ENCODE data around the gene MELK.

Gene MELK

DNA sequence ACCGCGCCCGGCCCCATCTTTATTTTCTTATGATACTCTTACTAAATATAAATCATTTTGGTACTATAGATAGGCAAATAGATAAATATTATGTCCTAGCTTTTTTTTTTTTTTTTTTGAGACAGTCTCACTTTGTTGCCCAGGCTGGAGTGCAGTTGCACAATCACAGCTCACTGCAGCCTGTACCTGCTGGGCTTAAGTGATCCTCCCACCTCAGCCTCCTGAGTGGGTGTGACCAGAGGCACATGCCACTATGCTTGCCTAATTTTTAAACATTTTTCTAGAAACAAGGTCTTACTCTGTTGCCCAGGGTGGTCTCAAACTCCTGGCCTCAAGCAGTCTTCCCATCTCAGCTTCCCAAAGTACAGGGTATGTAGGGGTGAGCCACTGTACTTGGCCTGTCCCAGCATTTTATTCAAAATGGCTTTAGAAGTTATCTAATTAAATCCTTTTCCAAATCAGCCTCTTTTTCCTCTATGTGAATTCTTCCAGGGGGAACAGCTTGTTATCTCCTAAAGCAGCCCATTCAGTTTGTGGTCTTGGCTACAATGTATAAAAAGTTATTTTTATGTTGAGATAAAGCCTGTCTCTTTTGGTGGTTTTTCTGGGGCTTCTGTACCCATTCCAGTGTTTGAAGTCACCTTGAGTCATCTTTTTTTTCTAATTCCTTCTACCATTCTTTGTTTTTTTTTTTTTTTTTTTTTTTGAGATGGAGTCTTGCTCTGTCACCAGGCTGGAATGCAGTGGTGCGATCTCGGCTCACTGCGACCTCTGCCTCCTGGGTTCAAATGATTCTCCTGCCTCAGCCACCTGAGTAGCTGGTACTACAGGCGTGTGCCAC is 12.1 kb downstream of the MELK start:
- Histone ChIP-seq H3K4me2 (ENCODE audit: low read length) (peak overlapping the region; percentile 55), H3K9me3 (replicated peaks; ENCODE audit: low read length) (no peaks in the 10 kb centered on the region), H3K4me1 (ENCODE audit: control insufficient read depth, insufficient read depth, low read length) (peaks cover 7% of the 10 kb centered on the region), H3K4me3 (ENCODE audit: low read length) (no peak overlapping the region), H3K36me3 (ENCODE audit: insufficient read depth, low read length) (peaks cover 13% of the 10 kb centered on the region), H3K9ac (ENCODE audit: low read depth, low read length) (peak overlapping the region; percentile 25), H3K27me3 (ENCODE audit: control insufficient read depth, insufficient read depth, low read length) (no peaks in the 10 kb centered on the region)

DNA sequence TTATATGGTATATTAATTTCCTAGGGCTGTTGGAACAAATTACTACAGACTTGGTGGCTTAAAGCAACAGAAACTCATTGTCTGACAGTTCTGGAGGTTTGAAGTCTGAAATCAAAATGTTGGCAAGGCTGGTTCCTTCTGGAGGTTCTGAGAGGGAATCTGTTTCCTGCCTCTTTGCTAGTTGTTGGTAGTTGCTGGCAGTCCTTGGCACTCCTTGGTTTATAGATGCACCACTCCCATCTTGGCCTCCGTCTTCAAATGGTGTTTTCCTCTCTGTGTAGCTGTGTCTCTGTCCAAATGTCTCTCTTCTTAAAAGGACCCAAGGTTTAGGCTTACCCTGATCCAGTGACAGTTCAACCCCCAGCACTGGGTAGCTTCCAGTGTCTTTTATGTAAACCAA is 17.5 kb downstream of the MELK start:
- H3K9ac ChIP-seq (ENCODE audit: low read depth, low read length) = no peak overlapping the region
- H3K4me1 ChIP-seq (ENCODE audit: control insufficient read depth, insufficient read depth, low read length) = no peaks in the 10 kb centered on the region

DNA sequence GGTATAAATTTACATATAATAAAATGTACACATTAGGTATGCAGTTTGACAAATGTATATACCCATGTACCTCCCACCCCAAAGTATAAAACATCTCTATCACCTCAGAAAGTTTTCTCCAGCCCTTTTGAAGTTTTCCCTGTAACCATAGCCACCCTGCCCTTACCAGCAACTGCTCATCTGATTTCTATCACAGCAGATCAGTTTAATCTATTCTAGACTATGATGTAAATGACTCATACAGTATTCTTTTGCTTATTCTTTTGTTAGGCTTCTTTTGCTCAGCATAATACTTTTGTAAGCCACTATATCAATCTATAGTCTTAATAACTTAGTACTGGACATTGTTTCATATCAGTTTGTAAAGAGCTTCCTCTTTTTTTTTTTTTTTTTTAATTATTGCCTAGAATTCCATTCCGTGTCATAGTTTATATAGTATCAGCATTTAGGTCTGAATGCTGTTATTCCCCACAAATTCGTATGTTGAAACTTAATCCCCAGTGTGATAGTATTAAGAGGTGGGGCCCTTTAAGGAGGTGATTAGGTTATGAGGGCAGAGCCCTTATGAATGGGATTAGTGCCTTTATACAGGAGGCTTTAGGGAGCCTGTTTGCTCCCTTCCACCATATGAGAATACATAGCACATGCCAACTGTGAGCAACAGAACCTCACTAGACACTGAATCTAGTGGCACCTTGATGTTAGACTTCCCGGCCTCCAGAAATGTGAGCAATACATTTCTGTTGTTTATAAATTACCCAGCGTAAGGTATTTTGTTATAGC is 20.3 kb downstream of the MELK start:
- no peak overlapping the region for H3K4me3 ChIP-seq (ENCODE audit: low read length)
- H3K9me3 ChIP-seq (replicated peaks; ENCODE audit: low read length) = no peaks in the 10 kb centered on the region
- H3K9ac ChIP-seq (ENCODE audit: low read depth, low read length) = no peak overlapping the region
- H3K27me3 ChIP-seq (ENCODE audit: control insufficient read depth, insufficient read depth, low read length) = no peaks in the 10 kb centered on the region
- peaks cover 5% of the 10 kb centered on the region for H3K4me1 ChIP-seq (ENCODE audit: control insufficient read depth, insufficient read depth, low read length)
- H3K4me2 ChIP-seq (ENCODE audit: low read length) = no peak overlapping the region
- H3K36me3 ChIP-seq (ENCODE audit: insufficient read depth, low read length) = peaks cover 25% of the 10 kb centered on the region

More for the DNA sequence above, 17.5 kb downstream of the MELK start:
- Histone ChIP-seq H3K36me3 (ENCODE audit: insufficient read depth, low read length) (peaks cover 21% of the 10 kb centered on the region), H3K4me3 (ENCODE audit: low read length) (no peak overlapping the region), H3K9me3 (replicated peaks; ENCODE audit: low read length) (no peaks in the 10 kb centered on the region), H3K4me2 (ENCODE audit: low read length) (no peak overlapping the region), H3K27me3 (ENCODE audit: control insufficient read depth, insufficient read depth, low read length) (no peaks in the 10 kb centered on the region)

DNA sequence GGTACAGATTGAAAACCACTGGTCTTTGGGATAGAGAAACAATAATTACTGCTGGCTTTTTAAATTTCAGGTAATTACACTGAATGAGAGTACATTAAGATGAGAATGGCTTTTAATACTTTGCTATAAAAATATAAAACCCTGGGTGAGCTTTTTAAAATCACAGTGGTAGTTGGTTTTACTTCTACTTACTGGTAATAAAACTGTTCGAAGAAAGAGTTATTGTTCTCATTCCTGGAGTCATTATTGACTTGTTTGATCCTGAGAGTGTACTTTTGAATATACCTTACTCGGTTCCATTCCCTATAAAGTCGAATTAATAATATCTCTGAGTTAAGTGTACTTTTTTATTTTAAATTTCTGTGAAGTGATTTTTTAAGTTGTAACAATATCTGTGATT is 21.5 kb downstream of the MELK start:
- Histone ChIP-seq H3K36me3 (ENCODE audit: insufficient read depth, low read length) (peaks cover 25% of the 10 kb centered on the region), H3K4me1 (ENCODE audit: control insufficient read depth, insufficient read depth, low read length) (peaks cover 15% of the 10 kb centered on the region)

DNA sequence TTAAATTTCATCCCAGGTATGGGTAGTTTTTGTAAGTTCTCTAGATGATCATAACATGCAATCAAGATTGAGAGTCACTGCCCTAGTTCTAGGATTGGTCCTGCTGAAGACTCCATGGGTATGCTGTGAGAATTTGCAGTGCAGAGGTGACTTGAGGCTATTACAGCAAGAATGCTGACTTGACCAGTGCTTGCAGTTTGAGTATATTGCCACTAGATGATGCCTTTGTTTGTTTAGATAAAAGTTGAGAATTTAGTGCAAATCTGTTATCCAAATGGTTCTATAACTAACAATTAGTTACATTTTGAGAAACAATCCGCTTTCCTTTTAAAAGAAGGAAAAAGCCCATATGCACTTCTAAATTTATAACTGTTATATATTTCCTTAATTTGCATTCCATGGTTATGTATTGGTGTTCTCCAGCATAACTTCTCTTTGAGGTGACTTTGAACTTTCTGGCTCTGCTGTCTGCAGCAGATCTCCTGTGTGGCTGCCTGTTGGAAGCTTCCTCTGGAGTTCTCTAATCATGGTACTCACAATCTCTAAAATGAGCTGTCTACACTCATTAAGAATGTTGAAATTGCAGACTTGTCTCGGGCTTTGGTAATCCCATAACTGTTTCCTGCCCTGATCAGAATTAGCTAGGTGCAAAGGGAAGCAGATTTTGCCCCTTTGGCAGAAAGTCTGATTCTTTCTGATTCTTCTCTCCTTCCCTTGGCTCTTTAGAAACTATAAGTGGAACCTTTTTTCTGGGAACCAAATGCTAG is 24.9 kb downstream of the MELK start:
- peaks cover 34% of the 10 kb centered on the region for H3K36me3 ChIP-seq (ENCODE audit: insufficient read depth, low read length)
- no peaks in the 10 kb centered on the region for H3K27me3 ChIP-seq (ENCODE audit: control insufficient read depth, insufficient read depth, low read length)
- no peak overlapping the region for H3K4me3 ChIP-seq (ENCODE audit: low read length)

More for the DNA sequence above, 21.5 kb downstream of the MELK start:
- Histone ChIP-seq H3K27me3 (ENCODE audit: control insufficient read depth, insufficient read depth, low read length) (no peaks in the 10 kb centered on the region), H3K4me3 (ENCODE audit: low read length) (no peak overlapping the region), H3K4me2 (ENCODE audit: low read length) (no peak overlapping the region), H3K9me3 (replicated peaks; ENCODE audit: low read length) (no peaks in the 10 kb centered on the region), H3K9ac (ENCODE audit: low read depth, low read length) (no peak overlapping the region)

DNA sequence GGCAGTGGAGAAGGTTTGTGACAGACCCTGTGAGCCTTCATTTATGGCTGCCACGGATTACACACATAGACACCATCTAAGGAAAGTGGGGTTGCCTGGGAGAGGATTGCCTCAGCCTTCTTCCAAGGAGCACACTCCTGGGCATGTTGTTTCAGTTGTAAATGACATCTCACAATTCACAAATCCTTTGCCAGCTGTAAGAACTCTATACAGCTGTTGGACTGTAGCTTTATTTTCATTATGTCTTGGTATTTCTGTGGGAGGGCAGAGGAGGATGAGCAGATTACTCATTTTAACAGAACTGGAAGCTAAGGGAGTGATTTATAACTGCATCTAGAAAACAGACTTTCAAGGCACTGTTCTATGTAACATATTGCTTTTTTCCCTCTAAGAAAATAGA is 25.6 kb downstream of the MELK start:
- Histone ChIP-seq H3K4me2 (ENCODE audit: low read length) (peak overlapping the region; percentile 7), H3K36me3 (ENCODE audit: insufficient read depth, low read length) (peaks cover 34% of the 10 kb centered on the region), H3K4me1 (ENCODE audit: control insufficient read depth, insufficient read depth, low read length) (peaks cover 18% of the 10 kb centered on the region), H3K9ac (ENCODE audit: low read depth, low read length) (no peak overlapping the region), H3K9me3 (replicated peaks; ENCODE audit: low read length) (no peaks in the 10 kb centered on the region), H3K4me3 (ENCODE audit: low read length) (no peak overlapping the region), H3K27me3 (ENCODE audit: control insufficient read depth, insufficient read depth, low read length) (no peaks in the 10 kb centered on the region)

More for the DNA sequence above, 24.9 kb downstream of the MELK start:
- peak overlapping the region; percentile 7 for H3K4me2 ChIP-seq (ENCODE audit: low read length)
- H3K9ac ChIP-seq (ENCODE audit: low read depth, low read length) = no peak overlapping the region
- H3K4me1 ChIP-seq (ENCODE audit: control insufficient read depth, insufficient read depth, low read length) = peaks cover 18% of the 10 kb centered on the region
- H3K9me3 ChIP-seq (replicated peaks; ENCODE audit: low read length) = no peaks in the 10 kb centered on the region

DNA sequence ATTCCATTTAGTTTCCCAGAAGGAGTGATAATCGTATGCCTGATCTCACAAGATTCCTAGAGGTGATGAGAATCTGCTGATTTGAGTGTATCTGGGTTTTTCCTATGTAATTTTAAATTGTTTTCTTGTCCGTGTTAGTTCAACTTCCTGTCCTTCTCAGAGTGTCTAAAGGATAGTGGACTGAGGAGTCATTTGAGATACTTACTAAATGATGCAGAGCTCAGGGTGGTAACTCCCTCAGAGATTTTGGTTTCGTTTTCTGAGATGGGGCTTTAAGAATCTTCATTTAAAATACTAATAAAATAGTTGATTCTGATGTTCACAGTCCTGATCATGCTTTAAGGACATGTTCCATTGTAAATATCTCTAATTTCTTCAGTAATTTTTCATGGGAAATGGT is 30.3 kb downstream of the MELK start:
- H3K27me3 ChIP-seq (ENCODE audit: control insufficient read depth, insufficient read depth, low read length) = no peaks in the 10 kb centered on the region
- peaks cover 29% of the 10 kb centered on the region for H3K36me3 ChIP-seq (ENCODE audit: insufficient read depth, low read length)
- no peaks in the 10 kb centered on the region for H3K9me3 ChIP-seq (replicated peaks; ENCODE audit: low read length)
- peaks cover 12% of the 10 kb centered on the region for H3K4me1 ChIP-seq (ENCODE audit: control insufficient read depth, insufficient read depth, low read length)
- H3K9ac ChIP-seq (ENCODE audit: low read depth, low read length) = peak overlapping the region; percentile 22
- no peak overlapping the region for H3K4me3 ChIP-seq (ENCODE audit: low read length)
- peak overlapping the region; percentile 14 for H3K4me2 ChIP-seq (ENCODE audit: low read length)

DNA sequence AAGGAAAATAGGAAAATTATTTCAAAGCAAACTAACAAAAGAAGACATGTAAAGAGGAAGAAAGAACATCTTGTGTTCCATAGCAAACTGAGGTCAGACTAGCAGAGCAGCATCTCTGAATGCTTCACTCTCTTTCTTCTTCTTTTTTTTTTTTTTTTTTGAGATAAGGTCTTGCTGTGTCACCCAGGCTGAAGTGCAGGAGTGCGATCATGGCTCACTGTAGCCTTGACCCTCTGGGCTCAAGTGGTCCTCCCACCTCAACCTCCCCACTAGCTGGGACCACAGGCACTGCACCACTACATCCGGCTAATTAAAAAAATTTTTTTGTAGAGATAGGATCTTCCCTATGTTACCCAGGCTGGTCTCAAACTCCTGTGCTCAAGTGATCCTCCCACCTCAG is 36.6 kb downstream of the MELK start:
- H3K4me3 ChIP-seq (ENCODE audit: low read length) = no peak overlapping the region
- no peaks in the 10 kb centered on the region for H3K27me3 ChIP-seq (ENCODE audit: control insufficient read depth, insufficient read depth, low read length)
- no peak overlapping the region for H3K9ac ChIP-seq (ENCODE audit: low read depth, low read length)
- H3K4me2 ChIP-seq (ENCODE audit: low read length) = no peak overlapping the region
- H3K9me3 ChIP-seq (replicated peaks; ENCODE audit: low read length) = no peaks in the 10 kb centered on the region
- H3K36me3 ChIP-seq (ENCODE audit: insufficient read depth, low read length) = peaks cover 31% of the 10 kb centered on the region
- no peaks in the 10 kb centered on the region for H3K4me1 ChIP-seq (ENCODE audit: control insufficient read depth, insufficient read depth, low read length)

DNA sequence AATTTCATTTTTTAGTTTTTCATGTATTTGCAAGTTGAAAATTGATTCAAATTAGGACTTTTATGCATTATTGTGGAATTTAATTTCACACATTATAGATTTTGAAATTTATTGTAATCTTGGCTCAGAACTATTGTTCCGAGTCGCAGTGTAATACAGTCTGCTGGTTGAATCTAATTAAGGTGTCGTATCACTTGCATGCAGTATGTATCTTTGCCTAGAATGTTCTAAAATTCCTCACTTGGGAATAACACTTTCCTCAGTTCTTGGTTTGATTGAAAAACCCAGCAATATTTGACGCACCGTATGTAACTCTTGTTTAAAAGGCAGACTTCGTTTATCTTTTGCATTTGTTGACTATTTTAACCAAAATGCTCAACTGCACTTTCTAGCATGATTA is 49.4 kb downstream of the MELK start:
- no peak overlapping the region for H3K9ac ChIP-seq (ENCODE audit: low read depth, low read length)
- H3K4me2 ChIP-seq (ENCODE audit: low read length) = no peak overlapping the region
- peaks cover 27% of the 10 kb centered on the region for H3K4me1 ChIP-seq (ENCODE audit: control insufficient read depth, insufficient read depth, low read length)
- H3K4me3 ChIP-seq (ENCODE audit: low read length) = no peak overlapping the region
- peaks cover 4% of the 10 kb centered on the region for H3K36me3 ChIP-seq (ENCODE audit: insufficient read depth, low read length)
- no peaks in the 10 kb centered on the region for H3K27me3 ChIP-seq (ENCODE audit: control insufficient read depth, insufficient read depth, low read length)
- no peaks in the 10 kb centered on the region for H3K9me3 ChIP-seq (replicated peaks; ENCODE audit: low read length)

DNA sequence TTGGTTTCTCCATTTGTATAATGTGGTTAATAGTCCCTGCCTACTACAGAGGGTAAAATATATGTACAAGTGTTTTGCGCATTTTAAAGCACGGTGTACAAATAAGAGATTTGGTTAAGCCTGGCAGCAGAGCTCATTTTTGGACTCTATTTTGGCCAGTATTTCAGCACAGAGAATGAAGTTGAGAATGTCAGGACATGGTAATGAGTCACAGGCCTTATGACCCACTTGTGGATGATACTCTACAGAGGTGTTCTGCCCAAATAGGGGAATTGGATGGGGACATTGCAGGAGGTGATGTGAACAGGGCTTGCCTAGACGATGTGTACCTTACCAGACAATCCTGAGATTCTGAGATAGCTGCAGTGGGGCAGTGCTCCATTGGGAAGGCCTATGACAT is 50.6 kb downstream of the MELK start:
- no peak overlapping the region for H3K4me3 ChIP-seq (ENCODE audit: low read length)
- H3K9me3 ChIP-seq (replicated peaks; ENCODE audit: low read length) = no peaks in the 10 kb centered on the region
- H3K9ac ChIP-seq (ENCODE audit: low read depth, low read length) = no peak overlapping the region
- peaks cover 27% of the 10 kb centered on the region for H3K4me1 ChIP-seq (ENCODE audit: control insufficient read depth, insufficient read depth, low read length)
- peaks cover 2% of the 10 kb centered on the region for H3K36me3 ChIP-seq (ENCODE audit: insufficient read depth, low read length)
- H3K27me3 ChIP-seq (ENCODE audit: control insufficient read depth, insufficient read depth, low read length) = no peaks in the 10 kb centered on the region
- no peak overlapping the region for H3K4me2 ChIP-seq (ENCODE audit: low read length)

DNA sequence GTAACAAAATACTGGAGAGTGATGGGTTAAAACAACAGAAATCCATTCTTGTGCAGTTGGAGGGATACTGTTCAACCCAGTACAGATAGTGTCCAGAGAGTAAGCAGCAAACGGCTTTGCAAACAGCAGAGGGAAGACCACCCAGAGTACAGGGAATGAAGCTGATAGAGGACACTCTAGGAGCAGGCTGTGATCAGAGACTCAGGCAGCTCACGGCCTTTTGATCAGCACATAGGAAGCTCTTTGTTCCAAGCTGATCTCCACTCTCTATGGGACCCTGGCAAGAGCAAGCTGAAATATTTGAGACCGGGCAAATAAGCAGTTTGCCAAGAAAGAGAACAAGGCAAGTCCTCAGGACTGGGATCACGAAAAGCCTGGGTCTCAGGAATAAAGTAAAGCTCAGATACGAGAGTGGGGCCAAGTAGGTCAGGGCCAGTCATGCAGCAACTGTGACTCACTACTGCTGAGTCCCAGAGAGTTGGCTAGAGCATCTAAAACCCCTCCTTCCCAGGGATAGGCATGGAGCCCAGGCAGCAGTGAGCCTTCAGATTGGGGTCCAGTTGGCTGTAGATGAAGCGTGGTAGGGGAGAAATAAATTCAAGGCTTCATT is 52.4 kb downstream of the MELK start:
- Histone ChIP-seq H3K4me3 (ENCODE audit: low read length) (peak overlapping the region; percentile 56), H3K9me3 (replicated peaks; ENCODE audit: low read length) (no peaks in the 10 kb centered on the region), H3K27me3 (ENCODE audit: control insufficient read depth, insufficient read depth, low read length) (no peaks in the 10 kb centered on the region), H3K36me3 (ENCODE audit: insufficient read depth, low read length) (peaks cover 11% of the 10 kb centered on the region), H3K4me1 (ENCODE audit: control insufficient read depth, insufficient read depth, low read length) (peaks cover 27% of the 10 kb centered on the region), H3K4me2 (ENCODE audit: low read length) (peak overlapping the region; percentile 75), H3K9ac (ENCODE audit: low read depth, low read length) (peak overlapping the region; percentile 51)
